Erythroblast (primary cell): Measurements from ENCODE around the gene ARL16.

ENCODE experiments used
- GATA1 ChIP-seq: IDR thresholded peaks from 2 replicates; pipeline ENCODE4 v1.6.1; 2011; ENCODE audit warnings: low read depth, mild to moderate bottlenecking, control low read depth, low read length, moderate library complexity
- POLR2A ChIP-seq: IDR thresholded peaks from 2 replicates; pipeline ENCODE4 v1.6.1; 2011; ENCODE audit warnings: mild to moderate bottlenecking, low read length

- no peak for TF ChIP-seq POLR2A
- no peak for TF ChIP-seq GATA1
Observed at GRCh38 chr17:81662002-81662401, 21.6 kb downstream of the ARL16 start.
